ENCODE results near the gene MEAK7.

DNA sequence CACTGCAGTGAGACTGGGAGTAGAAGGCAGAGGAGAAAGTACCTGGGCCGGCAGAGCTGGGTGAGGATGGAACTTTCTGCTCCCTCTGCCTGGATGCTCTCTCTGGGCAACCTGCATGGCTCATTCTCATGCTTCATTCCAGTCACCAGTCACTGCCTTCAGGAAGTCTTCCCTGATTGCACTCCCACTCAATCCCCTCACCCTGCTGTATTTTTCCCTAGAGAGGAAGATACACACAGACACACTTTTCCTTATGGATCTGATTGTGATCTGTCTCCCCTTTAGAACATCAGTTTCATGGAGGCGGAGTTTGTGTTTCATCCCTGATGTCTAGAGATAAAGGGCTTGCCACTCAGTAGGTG is 44.9 kb downstream of the MEAK7 start:
- TF ChIP-seq POLR2AphosphoS5 (IDR thresholded peaks at IDR 0.05): no peak
- no peak for TF ChIP-seq CTCF (IDR thresholded peaks at IDR 0.05)
- TF ChIP-seq POLR2A (IDR thresholded peaks at IDR 0.05): no peak
- no peak for TF ChIP-seq EP300 (IDR thresholded peaks at IDR 0.05)
